GM18861 (cell line): Measurements from ENCODE around the gene NDUFA5.

Experiments
- ATAC-seq: cut with Tn5 transposase; IDR thresholded peaks from one replicate; pipeline ENCODE4 v1.9.1; 2021; ENCODE audit not compliant: unreplicated experiment

Gene NDUFA5

GRCh38 chr7:123557398-123558288 is at the start of gene NDUFA5:
TSS of gene NDUFA5 (minus strand) at chr7:123557818. CDS start at chr7:123557795, 23 bp downstream.
- ATAC-seq = peak; percentile 94

DNA sequence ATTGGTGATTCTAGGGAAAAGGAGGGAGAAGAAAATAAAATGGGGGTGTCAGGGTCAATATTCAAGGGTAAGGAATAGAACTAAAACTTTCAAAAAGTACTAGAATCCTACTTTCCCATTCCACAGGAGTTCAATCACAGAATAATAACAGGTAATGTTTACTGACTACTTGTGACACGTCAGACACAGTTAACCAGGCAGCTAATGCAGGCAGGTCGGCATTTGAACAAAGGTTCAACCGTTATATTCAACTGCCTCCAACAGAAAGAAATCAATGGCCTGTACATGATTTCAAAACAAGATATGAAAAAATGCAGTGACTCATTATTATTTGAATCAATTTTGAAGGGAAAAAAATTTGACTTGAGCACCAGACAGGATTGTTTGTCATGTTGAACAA is 47.1 kb upstream of the NDUFA5 start:
- ATAC-seq = no peak

DNA sequence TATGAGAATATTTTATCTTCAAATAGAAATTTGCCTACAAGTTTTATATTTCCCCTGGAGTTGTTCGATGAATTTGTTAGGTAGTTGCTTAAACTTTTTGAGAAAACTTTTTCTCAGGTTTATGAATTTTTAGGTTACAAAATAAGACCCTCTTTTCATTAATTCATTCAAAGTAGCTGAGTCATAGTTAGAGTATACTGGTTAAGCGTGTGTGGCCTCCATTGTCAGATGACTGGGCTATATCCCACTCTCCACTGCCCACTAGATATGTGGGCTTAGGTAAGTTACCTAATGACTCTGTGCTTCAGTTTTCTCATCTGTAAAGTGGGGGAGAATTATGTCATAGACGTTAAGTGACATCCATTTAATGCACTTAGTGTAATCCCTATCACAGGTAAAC is 45.0 kb upstream of the NDUFA5 start:
- no peak for ATAC-seq

DNA sequence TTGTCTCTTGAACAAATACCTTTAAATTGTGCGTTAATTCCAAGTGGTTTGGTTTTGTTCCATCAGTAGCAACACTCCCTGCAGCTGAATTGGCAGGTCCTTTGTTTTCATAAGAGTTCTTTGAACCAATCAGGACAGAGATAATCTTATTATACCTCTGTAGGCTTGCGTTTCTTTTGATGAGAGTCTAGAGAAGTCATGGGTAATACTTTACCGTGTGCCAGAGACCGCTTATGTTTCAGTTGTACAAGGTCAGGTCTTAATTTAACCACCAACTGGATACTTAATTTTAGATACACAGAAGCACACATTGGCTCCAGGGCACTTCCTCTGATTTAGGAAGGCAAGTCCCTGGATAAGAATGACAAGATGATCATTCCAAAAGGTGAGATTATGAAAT is 43.9 kb upstream of the NDUFA5 start, which contains the start of gene ASB15:
Gene ASB15, plus strand, starts transcription at position 292 of the 400 bp plus-strand sequence. CDS start 12,682 bp downstream, outside the sequence.
- ATAC-seq = no peak

GRCh38 chr7:123600876-123601275 is 43.3 kb upstream of the NDUFA5 start:
- ATAC-seq = no peak

- ATAC-seq = no peak
These were observed 42.1 kb upstream of the NDUFA5 start for GRCh38 chr7:123599766-123600165.

- no peak for ATAC-seq
These were observed 41.0 kb upstream of the NDUFA5 start for GRCh38 chr7:123598657-123599056.

DNA sequence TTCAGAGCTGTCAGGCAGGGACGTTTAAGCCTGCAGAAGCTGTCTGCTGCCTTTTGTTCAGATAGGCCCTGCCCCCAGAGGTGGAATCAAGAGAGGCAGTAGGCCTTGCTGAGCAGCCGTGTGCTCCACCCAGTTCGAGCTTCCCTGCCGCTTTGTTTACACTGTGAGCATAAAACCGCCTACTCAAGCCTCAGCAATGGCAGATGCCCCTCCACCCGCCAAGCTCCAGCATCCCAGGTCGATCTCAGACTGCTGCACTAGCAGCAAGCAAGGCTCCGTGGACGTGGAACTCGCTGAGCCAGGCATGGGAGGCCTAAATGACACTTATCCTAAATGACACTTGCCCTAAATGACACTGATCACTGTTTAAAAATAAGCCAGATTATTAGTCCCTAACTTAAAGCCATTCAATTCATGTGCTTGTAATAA is 37.2 kb upstream of the NDUFA5 start:
- no peak for ATAC-seq

DNA sequence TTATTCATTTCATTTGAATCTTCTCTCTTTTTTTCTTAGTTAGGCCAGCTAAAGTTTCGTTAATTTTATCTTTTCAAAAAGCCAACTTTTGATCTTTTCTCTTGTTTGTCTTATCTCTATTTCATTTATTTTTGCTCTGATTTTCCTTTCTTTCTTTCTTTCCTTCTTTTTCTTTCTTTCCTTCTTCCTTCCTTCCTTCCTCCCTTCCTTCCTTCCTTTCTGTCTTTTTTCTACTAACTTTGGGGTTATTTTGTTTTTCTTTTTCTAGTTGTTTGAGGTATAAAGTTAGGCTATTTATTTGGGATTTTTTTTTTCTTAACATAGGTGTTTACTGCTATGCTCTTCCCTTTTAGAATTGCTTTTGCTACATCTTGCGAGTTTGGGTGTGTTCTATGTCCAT is 30.8 kb upstream of the NDUFA5 start:
- ATAC-seq = no peak

DNA sequence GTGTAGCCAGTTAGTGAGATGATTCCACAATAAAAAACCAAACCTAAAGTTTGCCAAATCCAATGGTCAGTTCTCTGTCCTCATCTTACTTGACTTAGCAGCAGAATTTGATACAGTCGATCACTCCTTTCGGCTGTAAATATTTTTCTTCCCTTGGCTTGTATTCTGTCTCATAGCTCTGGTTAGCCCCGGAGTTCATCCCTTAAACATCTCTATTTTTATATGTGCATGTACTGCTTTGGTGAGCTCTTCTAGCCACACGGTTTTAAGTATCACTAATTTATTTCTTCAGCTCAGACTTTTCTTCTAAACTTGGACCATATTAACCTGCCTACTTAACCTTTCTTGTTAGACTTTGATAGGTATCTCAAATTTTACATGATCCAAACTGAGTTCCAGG is 26.2 kb upstream of the NDUFA5 start:
- ATAC-seq = no peak

GRCh38 chr7:123581162-123581459 is 23.5 kb upstream of the NDUFA5 start:
- ATAC-seq = peak; percentile 5

DNA sequence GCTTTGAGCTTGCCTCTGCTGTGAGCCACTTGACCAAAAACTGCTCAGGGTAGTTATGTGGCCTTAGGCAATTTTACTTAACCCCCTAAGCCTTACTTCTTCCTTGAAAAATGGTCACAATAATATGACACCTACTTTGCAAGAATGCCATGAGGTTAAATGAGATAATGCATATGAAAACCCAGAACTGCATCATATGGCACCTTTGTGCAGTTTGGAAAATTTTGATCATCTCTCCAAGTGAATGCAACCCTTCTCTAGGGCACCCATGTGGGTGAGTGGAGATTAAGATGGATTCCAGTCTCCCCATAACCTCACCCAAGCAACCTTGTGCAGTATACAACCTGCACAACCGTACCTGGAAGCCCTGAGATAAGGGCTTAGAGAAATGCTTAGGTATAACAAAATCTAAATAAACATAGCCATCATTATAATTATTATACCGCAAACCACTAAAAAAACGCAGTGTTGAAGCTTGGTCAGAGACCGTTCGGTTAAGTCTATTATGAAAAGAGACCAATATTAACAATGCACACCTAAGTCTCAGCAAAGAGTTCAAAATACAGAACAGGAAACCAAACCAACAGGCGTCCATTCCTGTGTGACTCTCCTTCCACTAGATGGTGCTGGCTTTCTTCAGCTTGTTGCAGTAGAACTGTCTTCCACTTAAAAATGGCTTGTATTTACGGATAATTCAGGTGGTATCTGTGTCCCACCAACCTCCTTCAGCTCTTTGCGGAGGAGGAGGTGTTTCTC is 23.0 kb upstream of the NDUFA5 start:
- ATAC-seq = peak; percentile 83

DNA sequence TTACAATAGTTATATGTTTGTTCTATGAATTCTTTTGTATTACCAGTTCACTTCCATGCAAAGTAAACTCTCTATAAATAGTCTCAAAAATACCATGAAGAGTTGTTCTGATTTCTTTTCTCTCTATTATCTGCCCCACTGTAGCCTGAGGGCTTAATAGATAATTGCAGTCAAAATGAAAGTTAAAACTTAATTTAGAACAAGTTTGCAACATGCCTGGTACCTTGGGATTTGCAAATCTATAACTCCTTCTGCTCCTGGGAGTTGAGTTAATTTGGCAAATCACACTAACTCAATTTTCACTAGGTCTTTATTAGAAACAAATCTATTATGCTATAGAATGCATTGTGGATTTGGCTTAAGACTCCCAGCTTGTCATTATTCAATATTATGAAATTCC is 21.8 kb upstream of the NDUFA5 start:
- no peak for ATAC-seq

GRCh38 chr7:123573896-123574467 is 16.4 kb upstream of the NDUFA5 start:
- no peak for ATAC-seq

DNA sequence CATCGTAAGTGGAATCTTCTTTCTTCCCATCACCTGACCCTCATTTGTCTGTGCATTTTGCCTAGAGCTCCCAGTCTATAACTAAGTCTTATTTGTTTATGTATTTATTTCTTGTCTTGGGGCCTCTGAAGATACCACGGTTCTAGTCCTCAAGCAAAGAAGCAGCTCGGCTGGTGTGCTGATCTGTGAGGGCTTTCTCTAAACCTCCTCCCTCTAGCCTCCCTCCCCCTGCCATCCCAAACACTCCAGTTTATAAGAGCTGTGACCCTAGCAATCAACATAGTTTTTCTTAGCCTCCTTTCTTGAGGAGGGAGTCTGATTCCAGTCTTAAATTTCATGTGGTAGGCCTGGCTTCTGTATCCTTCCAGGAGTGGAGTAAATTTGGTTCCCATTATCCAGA is 15.7 kb upstream of the NDUFA5 start:
- no peak for ATAC-seq

- no peak for ATAC-seq
These were observed 14.1 kb upstream of the NDUFA5 start for GRCh38 chr7:123571684-123572083.

DNA sequence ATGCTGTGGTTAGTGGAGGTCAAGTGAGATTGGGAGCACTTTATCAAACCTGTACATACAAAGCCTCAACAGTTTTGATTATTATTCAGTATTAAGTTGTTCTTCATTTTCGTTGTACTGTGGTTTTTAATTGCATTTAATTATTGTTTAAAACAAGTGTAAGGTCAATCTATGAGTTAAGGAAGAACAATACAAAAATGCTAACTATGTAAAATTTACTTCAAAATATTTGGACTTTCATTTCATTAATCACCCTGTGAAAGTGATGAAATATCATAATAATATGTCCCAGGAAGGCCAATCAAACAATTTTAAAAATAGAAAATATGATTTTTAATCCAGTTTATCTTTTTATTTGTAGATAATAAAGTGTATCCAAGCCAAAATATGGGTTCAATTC is 13.6 kb upstream of the NDUFA5 start:
- no peak for ATAC-seq

- peak; percentile 46 for ATAC-seq
These were observed 13.0 kb upstream of the NDUFA5 start for GRCh38 chr7:123570390-123571182.

- ATAC-seq = no peak
These were observed 11.9 kb upstream of the NDUFA5 start for GRCh38 chr7:123569352-123570010.

- ATAC-seq = no peak
These were observed 4.5 kb upstream of the NDUFA5 start for GRCh38 chr7:123562121-123562520.
